NCI-H510A treated with DMSO at 0.1 percent for 48 hours (cell line): Measurements from ENCODE around the gene CHCHD3.
"Not testable (repeated sequence)": the region's sequence is repeated elsewhere in the genome, so short reads cannot be mapped to it uniquely, and the experiment has no call there.

Source experiments
- DNase-seq: peaks from one replicate; lab custom pipeline; 2025; lab: John Stamatoyannopoulos, UW

The CHCHD3 gene

DNA sequence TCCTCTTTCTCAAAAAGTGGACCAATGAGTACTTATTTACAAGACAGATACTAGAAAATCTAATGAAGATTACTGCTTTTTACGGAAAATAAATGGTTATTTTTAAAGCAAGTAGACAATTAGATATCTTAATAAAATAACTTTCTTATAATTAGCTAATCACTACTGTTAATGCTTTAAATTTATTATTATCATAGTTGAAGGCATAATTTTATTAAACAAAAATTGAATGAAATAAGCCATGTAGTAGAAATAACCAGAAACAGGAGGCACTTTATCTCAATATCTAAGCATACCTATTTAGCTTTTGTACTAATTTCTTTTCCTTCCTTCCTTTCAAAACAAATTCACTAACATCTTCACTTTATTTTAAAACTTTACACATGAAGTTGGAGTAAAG, 134.9 kb downstream of the CHCHD3 start:
- DNase-seq = no peak

DNA sequence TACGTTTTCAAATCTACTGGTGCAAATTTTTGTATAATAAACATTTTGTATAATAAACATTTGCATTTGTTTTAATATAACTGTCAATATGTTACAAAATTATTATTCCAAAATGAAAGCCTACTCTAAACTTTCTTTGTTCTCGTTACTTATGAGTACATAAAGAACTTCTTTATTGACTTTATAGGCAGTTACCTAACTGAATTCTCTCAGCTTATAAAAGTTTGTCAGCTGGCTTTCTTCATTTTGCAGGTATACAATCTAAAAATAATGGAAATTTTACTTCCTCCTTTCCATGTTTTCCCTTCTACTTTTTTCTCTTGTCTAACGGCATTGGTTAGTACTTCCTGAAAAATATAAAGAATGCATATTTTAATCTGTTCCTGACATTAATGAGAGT, 137.1 kb downstream of the CHCHD3 start:
- no peak for DNase-seq

- no peak for DNase-seq
These were observed 138.2 kb downstream of the CHCHD3 start for GRCh38 chr7:132943645-132944044.

GRCh38 chr7:132942701-132943100, 139.2 kb downstream of the CHCHD3 start:
- no peak for DNase-seq

DNA sequence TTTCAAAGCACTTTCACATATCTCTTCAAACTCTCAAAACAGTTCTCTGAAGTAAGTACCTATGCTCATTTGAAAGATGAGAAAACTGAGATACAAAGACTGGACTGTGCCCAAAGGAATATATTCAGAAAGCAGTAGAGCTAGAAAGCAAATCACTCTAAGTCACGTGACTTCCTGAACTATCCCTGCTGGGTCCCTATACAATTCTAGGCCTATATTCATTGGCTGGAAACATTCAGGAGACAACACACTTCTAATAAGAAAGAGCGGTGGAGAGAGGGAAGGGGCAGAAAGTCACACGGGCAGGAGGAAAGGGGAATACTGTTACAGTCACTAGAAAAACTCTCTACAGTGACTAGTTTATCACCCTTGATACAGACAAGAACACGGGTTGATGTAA, 140.0 kb downstream of the CHCHD3 start:
- no peak for DNase-seq

DNA sequence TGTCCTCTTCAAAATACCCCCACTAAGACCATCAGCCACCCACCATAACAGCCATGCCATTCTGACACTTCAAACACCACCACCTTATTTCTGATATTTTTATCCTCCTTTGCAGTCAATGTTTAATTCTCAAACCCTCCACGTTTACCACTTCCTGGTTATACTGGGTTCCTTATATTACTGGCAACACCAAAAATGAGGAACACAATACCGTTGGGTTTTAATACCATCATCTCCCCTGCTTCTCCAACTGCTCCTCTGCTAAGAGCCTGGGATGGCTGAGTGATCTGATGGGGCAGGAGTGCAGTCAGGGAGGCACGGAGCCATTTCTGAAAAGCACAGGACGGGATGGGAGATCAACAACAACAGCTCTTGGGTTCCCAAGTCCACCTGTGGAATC, 140.5 kb downstream of the CHCHD3 start:
- DNase-seq = no peak

GRCh38 chr7:132940084-132940483, 141.8 kb downstream of the CHCHD3 start:
- DNase-seq = no peak

DNA sequence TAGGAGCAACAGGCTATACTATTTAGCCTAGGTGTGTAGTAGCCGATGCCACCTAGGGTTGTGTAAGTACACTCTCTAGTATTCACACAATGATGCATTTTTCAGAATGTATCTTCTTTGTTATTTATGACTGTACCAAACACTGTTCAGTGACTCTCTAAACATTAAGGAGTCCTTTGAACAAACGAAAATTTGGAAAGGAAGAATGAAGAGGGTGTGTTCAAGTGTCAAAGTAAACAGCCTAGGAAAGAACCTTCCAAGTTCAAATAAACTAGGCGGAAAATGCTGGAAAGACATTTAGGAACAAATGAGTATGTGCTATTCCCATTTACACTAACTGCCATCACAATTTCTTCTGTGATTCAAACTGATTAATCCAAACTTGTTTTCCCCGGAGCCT, 142.4 kb downstream of the CHCHD3 start:
- no peak for DNase-seq

- no peak for DNase-seq
These were observed 144.6 kb downstream of the CHCHD3 start for GRCh38 chr7:132937286-132937685.

- no peak for DNase-seq
These were observed 146.3 kb downstream of the CHCHD3 start for GRCh38 chr7:132935608-132936007.

DNA sequence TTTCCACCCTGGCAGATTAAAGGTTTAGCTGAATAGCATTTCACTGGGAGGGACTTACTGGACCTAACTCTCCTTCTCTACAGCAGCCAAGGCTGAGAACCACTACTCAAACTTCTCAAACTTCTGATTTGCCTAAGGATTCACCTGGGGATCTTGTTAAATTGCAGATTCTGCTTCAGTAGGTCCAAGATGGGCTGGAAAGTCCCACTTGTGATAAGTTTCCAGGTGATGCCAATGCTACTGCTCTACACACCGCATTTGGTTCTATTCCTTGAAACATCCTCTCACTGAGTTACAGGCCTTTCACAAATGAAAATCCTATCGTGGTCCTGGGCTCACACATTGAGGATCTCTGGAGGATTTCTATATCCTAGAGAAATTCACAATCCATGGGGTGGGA, 147.9 kb downstream of the CHCHD3 start:
- no peak for DNase-seq

- DNase-seq = no peak
These were observed 148.8 kb downstream of the CHCHD3 start for GRCh38 chr7:132933072-132933458.

DNA sequence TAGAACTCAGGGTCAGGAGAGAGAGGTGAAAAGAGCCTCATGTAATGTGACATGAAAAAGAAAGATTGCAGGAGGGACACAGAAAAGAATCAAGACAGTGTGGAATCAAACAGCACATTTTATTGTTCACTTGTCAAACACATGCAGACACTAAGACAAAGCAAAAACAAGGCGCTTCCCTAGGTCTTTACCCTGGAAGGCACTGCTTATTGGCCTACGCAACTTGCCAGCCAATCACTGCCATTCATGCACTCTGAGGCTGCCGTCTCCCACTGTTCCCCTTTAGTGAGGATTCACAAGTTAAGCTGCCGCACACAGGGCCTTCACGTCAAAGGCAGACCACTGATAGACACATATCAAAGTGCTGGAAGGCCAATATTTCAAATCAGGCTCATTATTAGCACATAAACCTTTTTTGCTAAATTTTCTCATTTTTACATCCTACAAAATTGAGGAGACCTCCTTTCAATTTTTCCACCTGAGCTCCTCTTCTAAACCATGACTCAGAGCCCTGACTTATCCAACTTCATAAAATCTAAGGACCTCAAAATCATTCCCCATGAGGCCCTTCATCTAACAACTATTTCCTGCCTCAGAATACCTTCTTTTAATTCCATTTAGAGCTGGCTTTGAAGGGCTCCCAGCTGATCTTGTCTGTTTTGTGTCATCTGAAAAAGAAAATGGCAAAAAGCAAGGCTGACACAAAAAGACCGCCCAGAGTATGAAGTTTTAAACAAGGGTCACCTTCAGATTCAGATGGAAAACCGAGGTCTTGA, 149.4 kb downstream of the CHCHD3 start:
- no peak for DNase-seq

DNA sequence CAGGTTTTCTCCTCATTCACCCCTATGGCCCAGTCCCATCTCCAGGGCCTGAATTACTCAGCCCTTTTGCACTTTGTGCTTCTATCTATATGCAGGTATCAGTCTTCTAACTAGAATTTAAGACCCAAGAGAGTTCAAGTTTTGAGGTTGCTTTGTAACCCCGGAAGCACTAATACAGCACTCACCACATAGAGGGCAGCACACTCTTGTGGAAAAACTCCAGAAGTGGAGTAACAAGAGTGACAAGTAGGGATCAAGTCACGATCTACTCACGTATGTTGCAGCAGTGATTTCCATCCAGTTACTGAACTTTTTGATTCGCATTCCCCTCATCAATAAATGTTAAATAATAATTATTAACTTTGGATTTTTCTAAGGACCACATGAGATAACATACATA, 151.0 kb downstream of the CHCHD3 start:
- no peak for DNase-seq

DNA sequence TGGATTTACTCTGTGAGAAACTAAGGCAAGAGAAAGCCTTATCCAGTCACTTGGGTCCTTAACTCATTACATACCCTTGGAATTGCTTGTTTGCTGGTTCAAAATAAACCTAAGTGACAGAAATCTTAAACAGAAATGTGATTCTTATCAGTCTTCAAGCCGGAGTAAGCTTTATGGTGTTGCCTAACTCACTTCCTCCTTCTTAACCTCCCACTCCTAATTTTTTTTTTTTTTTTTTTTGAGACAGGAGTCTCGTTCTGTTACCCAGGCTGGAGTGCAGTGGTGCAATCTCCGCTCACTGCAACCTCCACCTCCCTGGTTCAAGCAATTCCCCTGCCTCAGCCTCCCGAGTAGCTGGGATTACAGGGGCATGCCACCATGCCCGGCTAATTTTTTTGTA, 151.9 kb downstream of the CHCHD3 start:
- not testable (repeated sequence) for DNase-seq

GRCh38 chr7:132919771-132920170, 162.1 kb downstream of the CHCHD3 start:
- DNase-seq = no peak

- no peak for DNase-seq
These were observed 166.2 kb downstream of the CHCHD3 start for GRCh38 chr7:132915647-132916046.

- no peak for DNase-seq
These were observed 171.2 kb downstream of the CHCHD3 start for GRCh38 chr7:132910657-132911056.

DNA sequence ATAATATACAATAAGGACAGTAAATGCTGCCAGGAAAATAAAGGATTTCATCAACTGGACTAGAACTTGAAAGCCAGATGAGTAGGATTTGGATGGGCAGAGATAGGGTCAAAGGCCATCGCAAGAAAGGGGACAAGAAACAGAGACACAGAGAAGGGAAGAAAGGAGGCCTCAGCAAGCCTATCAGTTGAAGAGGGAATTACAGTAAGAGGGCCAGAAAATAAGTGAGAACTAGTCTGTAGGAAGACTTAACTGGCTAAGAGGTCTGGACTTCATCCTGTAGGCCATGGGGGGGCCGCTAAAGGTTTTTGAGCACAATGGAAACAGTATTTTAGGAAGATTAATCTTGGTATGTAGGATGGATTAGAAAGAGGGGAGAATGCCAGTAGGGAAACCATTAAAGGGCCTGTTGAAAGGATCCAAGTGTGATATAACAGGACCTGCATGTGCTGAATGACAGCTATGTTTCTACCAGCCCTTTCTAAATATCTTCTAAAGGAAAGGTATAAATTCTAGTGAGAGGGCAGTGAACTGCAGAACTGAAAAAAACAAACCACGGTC, 174.4 kb downstream of the CHCHD3 start:
- DNase-seq = no peak

DNA sequence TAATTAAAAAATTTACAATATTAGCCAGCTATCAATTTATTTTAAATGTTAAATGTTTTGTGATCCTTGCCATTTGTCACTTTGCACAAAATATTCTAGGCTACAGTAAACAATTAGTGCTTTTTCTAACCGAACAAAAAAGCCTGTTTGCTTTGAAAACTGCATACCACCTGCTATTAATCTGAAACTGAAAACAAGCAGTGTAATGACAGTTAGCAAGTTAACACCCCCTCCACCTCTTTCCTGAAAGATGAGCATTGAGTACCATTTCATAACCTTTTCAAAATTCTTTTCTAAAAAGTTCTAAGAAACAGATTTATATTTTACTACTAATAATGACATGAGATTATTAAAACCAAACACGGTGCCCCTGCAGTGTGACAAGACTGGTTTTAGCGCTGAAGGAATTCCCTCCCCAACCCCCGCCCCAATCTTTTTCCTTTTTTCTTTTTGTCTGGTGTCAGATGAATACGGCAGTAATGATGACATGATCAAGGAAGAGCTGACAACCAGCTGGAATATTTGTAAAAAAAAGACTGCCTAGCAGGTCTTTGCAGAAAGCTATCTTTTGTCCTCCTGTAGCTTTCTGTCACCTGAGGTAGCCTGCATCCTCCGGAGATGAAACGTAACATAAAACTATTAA, 175.6 kb downstream of the CHCHD3 start:
- DNase-seq = no peak

- DNase-seq = not testable (repeated sequence)
These were observed 176.8 kb downstream of the CHCHD3 start for GRCh38 chr7:132905136-132905535.

DNA sequence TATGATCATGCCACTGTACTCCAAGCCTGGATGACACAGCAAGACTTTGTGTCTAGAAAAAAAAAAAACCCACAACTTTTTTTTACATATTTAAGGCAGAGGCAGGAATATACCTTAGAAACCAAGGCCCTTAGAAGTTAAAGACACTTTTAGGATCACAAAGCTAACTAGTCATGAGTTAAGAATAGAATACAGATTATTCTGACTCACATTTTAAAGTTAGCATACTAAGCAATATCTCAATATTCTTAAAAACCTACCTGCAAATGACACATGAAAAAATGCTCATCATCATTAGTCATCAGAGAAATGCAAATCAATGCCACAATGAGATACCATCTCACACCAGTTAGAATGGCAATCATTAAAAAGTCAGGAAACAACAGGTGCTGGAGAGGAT, 177.7 kb downstream of the CHCHD3 start:
- DNase-seq = no peak

GRCh38 chr7:132902294-132902693, 179.6 kb downstream of the CHCHD3 start:
- not testable (repeated sequence) for DNase-seq

DNA sequence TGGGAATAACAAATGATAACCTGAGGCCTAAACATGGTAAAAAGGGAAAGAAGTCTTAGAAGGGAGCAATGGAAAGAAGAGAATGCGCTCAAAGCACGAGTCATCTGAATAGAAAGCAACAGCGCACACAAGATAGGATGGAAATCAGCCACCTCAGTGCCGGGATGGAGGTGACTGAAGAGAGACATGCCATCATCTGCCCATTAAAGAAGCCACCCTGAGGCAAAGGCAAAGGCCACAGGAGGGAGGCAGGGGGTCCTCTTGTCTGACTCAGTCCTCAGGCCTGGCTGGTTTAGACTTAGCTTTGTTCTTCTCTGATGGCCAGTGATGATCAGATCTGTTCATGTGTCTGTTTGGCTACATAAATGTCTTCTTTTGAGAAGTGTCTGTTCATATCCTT, 180.6 kb downstream of the CHCHD3 start:
- DNase-seq = no peak
